GM19452 (cell line): Measurements from ENCODE around the gene SELENOT.
"Not testable (repeated sequence)": the region's sequence is repeated elsewhere in the genome, so short reads cannot be mapped to it uniquely, and the experiment has no call there.

Experiments
- ATAC-seq: cut with Tn5 transposase; IDR thresholded peaks from one replicate; pipeline ENCODE4 v1.9.1; 2021; ENCODE audit not compliant: unreplicated experiment

SELENOT gene

GRCh38 chr3:150607267-150608065, 4.3 kb downstream of the SELENOT start:
- no peak for ATAC-seq

GRCh38 chr3:150609988-150610387, 6.9 kb downstream of the SELENOT start:
- no peak for ATAC-seq

- no peak for ATAC-seq
Measured at GRCh38 chr3:150610785-150611184, 7.7 kb downstream of the SELENOT start.

- ATAC-seq, result no peak
Measured at GRCh38 chr3:150611666-150612065, 8.5 kb downstream of the SELENOT start.

GRCh38 chr3:150612494-150612893, 9.4 kb downstream of the SELENOT start:
- ATAC-seq, result no peak

GRCh38 chr3:150613034-150613433, 9.9 kb downstream of the SELENOT start:
- ATAC-seq, result no peak

GRCh38 chr3:150613709-150614480, 10.8 kb downstream of the SELENOT start:
- ATAC-seq, result no peak

GRCh38 chr3:150620002-150620689, 17.0 kb downstream of the SELENOT start:
- no peak for ATAC-seq

- ATAC-seq, result not testable (repeated sequence)
Measured at GRCh38 chr3:150622955-150623354, 19.8 kb downstream of the SELENOT start.

GRCh38 chr3:150623945-150624344, 20.8 kb downstream of the SELENOT start:
- no peak for ATAC-seq

- ATAC-seq, result no peak
Measured at GRCh38 chr3:150626148-150626930, 23.2 kb downstream of the SELENOT start.

GRCh38 chr3:150627557-150627956, 24.4 kb downstream of the SELENOT start:
- ATAC-seq, result no peak

GRCh38 chr3:150631515-150632221, 28.5 kb downstream of the SELENOT start:
- no peak for ATAC-seq

- no peak for ATAC-seq
Measured at GRCh38 chr3:150635076-150635475, 32.0 kb downstream of the SELENOT start.

GRCh38 chr3:150635526-150635925, 32.4 kb downstream of the SELENOT start:
- peak; percentile 74 for ATAC-seq

GRCh38 chr3:150636258-150636657, 33.1 kb downstream of the SELENOT start:
- ATAC-seq, result no peak

- no peak for ATAC-seq
Measured at GRCh38 chr3:150639262-150639661, 36.1 kb downstream of the SELENOT start.

GRCh38 chr3:150640256-150640655, 37.1 kb downstream of the SELENOT start:
- no peak for ATAC-seq

- ATAC-seq, result peak; percentile 80
Measured at GRCh38 chr3:150653110-150653561, 50.0 kb downstream of the SELENOT start.

GRCh38 chr3:150656316-150656715, 53.2 kb downstream of the SELENOT start:
- ATAC-seq, result no peak
